K562 (cell line): ENCODE data around the gene MYO7A. TPM values are rescaled to one million over a fixed set of nuclear protein-coding genes. Genes with fewer than 3 reads are reported as not detected.

ENCODE experiments used
- ATAC-seq: fragments of 200-7000 bp; cut with Tn5 transposase; 3 replicates; pipeline ENCODE4 v1.9.1; 2020; ENCODE audit warnings: moderate library complexity
- BruUV-seq: library from RNA; stranded (reverse); fragments of 400-500 nt; replicated peaks from 2 replicates; lab custom pipeline; 2021; lab: Mats Ljungman, UMichigan
- CTCF ChIA-PET: fragments of 300-600 bp; formaldehyde crosslinking; extraction: SDS; loops from one replicate; lab custom pipeline; 2021; ENCODE audit warnings: low intra/inter-chr PET ratio; lab: Yijun Ruan, JAX
- POLR2A ChIA-PET: fragments of 300-600, 350-650 bp; sonication (Branson Sonifier 250); formaldehyde crosslinking; extraction: SDS; loops from one replicate; lab custom pipeline; 2021; ENCODE audit warnings: antibody characterized with exemption, inconsistent platforms; lab: Yijun Ruan, JAX
- DNase-seq, 4 experiments: peaks; one replicate each; pipeline versions ENCODE4 v3.0.0 to v3.0.0-alpha.2; 2011 to 2018; ENCODE audit warnings: low spot score in 3 of 4, mixed read lengths in 3 of 4; ENCODE audit errors: extremely low read depth in 1 of 4
- FAIRE-seq: peaks from 2 replicates; lab custom pipeline; 2011; peaks lifted over from hg19 to GRCh38; lab: Jason Lieb, UNC
- H2AFZ ChIP-seq: 2 replicates; pipeline ENCODE4 v1.6.0; 2011; ENCODE audit warnings: low read depth, low read length, control low read depth, inconsistent platforms
- H3K27ac ChIP-seq: fragments of 200-600 bp; 3 replicates; pipeline ENCODE4 v1.8.0; 2011; ENCODE audit warnings: low read depth, mild to moderate bottlenecking, control low read depth, inconsistent platforms, low read length, moderate library complexity, mixed read lengths; ENCODE audit errors: extremely low read depth
- H3K27me3 ChIP-seq, 2 experiments: fragments of 300-600 bp in 1 of 2; 2 replicates in 1 of 2; 3 replicates in 1 of 2; pipeline versions ENCODE4 v1.6.0 to v1.8.0; 2011; ENCODE audit warnings: inconsistent platforms in 2 of 2, low read length in 2 of 2, mild to moderate bottlenecking in 1 of 2, mixed read lengths in 1 of 2, moderate library complexity in 1 of 2; ENCODE audit not compliant: control insufficient read depth in 2 of 2, insufficient read depth in 2 of 2
- H3K36me3 ChIP-seq: fragments of 300-600 bp; 3 replicates; pipeline ENCODE4 v1.8.0; 2011; ENCODE audit warnings: mild to moderate bottlenecking, low read length, inconsistent platforms; ENCODE audit not compliant: control insufficient read depth, insufficient read depth
- H3K4me1 ChIP-seq, 2 experiments: fragments of 200-600 bp in 1 of 2; replicated peaks in 1 of 2; 2 replicates in 1 of 2; 3 replicates in 1 of 2; pipeline versions ENCODE4 v1.5.1 to v1.8.0; 2011; ENCODE audit warnings: inconsistent platforms in 2 of 2, low read length in 2 of 2, mild to moderate bottlenecking in 1 of 2, mixed read lengths in 1 of 2, moderate library complexity in 1 of 2; ENCODE audit not compliant: control insufficient read depth in 2 of 2, insufficient read depth in 2 of 2
- H3K4me2 ChIP-seq: 2 replicates; pipeline ENCODE4 v1.6.1; 2011; ENCODE audit warnings: low read length, control low read depth, inconsistent platforms, mixed read lengths; ENCODE audit not compliant: insufficient read depth
- H3K4me3 ChIP-seq: fragments of 200-600 bp; sonication (generic), shearing (Covaris generic); 2 replicates; pipeline ENCODE4 v1.5.1; 2016; ENCODE audit warnings: control low read depth, inconsistent platforms
- H3K79me2 ChIP-seq: fragments of 200-600 bp; 3 replicates; pipeline ENCODE4 v1.8.0; 2011; ENCODE audit warnings: low read length, inconsistent platforms; ENCODE audit not compliant: control insufficient read depth, insufficient read depth
- H3K9ac ChIP-seq, 2 experiments: 2 replicates each; pipeline versions ENCODE4 v1.6.0 to v1.6.1; 2011; ENCODE audit warnings: low read depth in 2 of 2, low read length in 2 of 2, control low read depth in 1 of 2, inconsistent platforms in 1 of 2, mild to moderate bottlenecking in 1 of 2, mixed read lengths in 1 of 2; ENCODE audit not compliant: insufficient read depth in 1 of 2
- H3K9me1 ChIP-seq: one replicate; pipeline ENCODE4 v1.6.0; 2011; ENCODE audit warnings: inconsistent platforms, mild to moderate bottlenecking, low read length, moderate library complexity; ENCODE audit not compliant: control insufficient read depth, insufficient read depth
- H3K9me3 ChIP-seq: replicated peaks from 2 replicates; pipeline ENCODE4 v1.5.1; 2011; ENCODE audit warnings: low read depth, low read length, inconsistent platforms; ENCODE audit not compliant: control insufficient read depth, insufficient read depth
- H4K20me1 ChIP-seq: replicated peaks from 2 replicates; pipeline ENCODE4 v1.6.1; 2011; ENCODE audit warnings: low read length, inconsistent platforms, mixed read lengths; ENCODE audit not compliant: control insufficient read depth, insufficient read depth
- ILK ChIP-seq: fragments of 450-650 bp; IDR thresholded peaks from 2 replicates; pipeline ENCODE4 v1.6.1; 2016; ENCODE audit warnings: missing genetic modification characterization, low read depth, mild to moderate bottlenecking, missing compliant biosample characterization, moderate library complexity, borderline replicate concordance
- NBN ChIP-seq: fragments of 450-650 bp; IDR thresholded peaks from 2 replicates; pipeline ENCODE4 v1.6.1; 2016; ENCODE audit warnings: low read depth, mild to moderate bottlenecking
- PHF21A ChIP-seq: fragments of 450-650 bp; IDR thresholded peaks from 2 replicates; pipeline ENCODE4 v1.6.1; 2017; ENCODE audit warnings: low read depth, borderline replicate concordance
- POLR2A ChIP-seq: fragments of 450-650 bp; conservative IDR thresholded peaks from 2 replicates; pipeline ENCODE4 v1.6.1; 2016
- XRCC4 ChIP-seq: IDR thresholded peaks from one replicate; pipeline ENCODE4 v1.6.1; 2011; ENCODE audit not compliant: insufficient read depth, insufficient read length; ENCODE audit errors: extremely low read depth
- ZKSCAN3 ChIP-seq: fragments of 250-450 bp; sonication (Bioruptor Pico); IDR thresholded peaks from 2 replicates; pipeline ENCODE4 v1.4.0; 2020
- ZNF561 ChIP-seq: fragments of 450-650 bp; formaldehyde crosslinking; conservative IDR thresholded peaks from 2 replicates; pipeline ENCODE4 v1.4.0; 2020; ENCODE audit warnings: mild to moderate bottlenecking, moderate library complexity
- WGBS: fragments of 100-300 bp; shearing (Covaris generic); methylation state at CpG from one replicate; pipeline ENCODE4 v1.1.6; 2016; ENCODE audit warnings: low coverage, mixed read lengths; ENCODE audit not compliant: insufficient coverage; ENCODE audit errors: missing lambda C conversion rate; 5-methylcytosine and 5-hydroxymethylcytosine counted together
- in situ Hi-C: fragments of 300-500 bp; cut with MboI; formaldehyde crosslinking; loops from 4 replicates; pipeline ENCODE4 v1.15.0; 2018; ENCODE audit warnings: inconsistent platforms, mixed read lengths
- intact Hi-C: fragments of 100-400 bp; cut with micrococcal nuclease; formaldehyde crosslinking; loops from 2 replicates; pipeline ENCODE4 v1.14.2; 2022
- polyA plus RNA-seq, 8 experiments: library from polyadenylated mRNA; depleted of rRNA in 4 of 8; stranded (reverse) in 5 of 8; unstranded in 3 of 8; fragments of >200 nt; fragmentation: Nextera tagmentation in 2 of 8; fragmentation: Illumina TruSeq in 1 of 8; extraction: Ambion mirVana in 2 of 8; extraction: Trizol in 1 of 8; gene quantifications; 2 replicates each; pipeline versions ENCODE4 v1.2.1 to v1.2.3, GENCODE V29; 2011 to 2014; ENCODE audit warnings: inconsistent platforms in 1 of 8, missing spikeins in 1 of 8
- total RNA-seq, 7 experiments: library from RNA; depleted of rRNA in 6 of 7; stranded (reverse); fragments of >200 nt in 6 of 7; fragmentation: Illumina TruSeq in 2 of 7; extraction: Trizol in 2 of 7; gene quantifications; 2 replicates each; pipeline versions ENCODE4 v1.2.1 to v1.2.3, GENCODE V29; 2011 to 2021; ENCODE audit warnings: low replicate concordance in 1 of 7
- TF ChIP-seq, protein P1 (sequence below), 2 experiments: fragments of 450-650 bp; formaldehyde crosslinking in 1 of 2; IDR thresholded peaks; 2 replicates each; pipeline versions ENCODE4 v1.4.0 to v1.6.1; 2014 to 2020; ENCODE audit warnings: mild to moderate bottlenecking in 2 of 2, borderline replicate concordance in 1 of 2, low read depth in 1 of 2

Gene MYO7A
- total and polyA plus RNA-seq, 9 of the 15 experiments (the other 6 are each of a cell fraction or from before 2014, with no cell fraction given): 0.01 to 0.11 (median 0.07) TPM; not detected in 1

GRCh38 chr11:77174559-77174958, 46.5 kb downstream of the MYO7A start:
- Histone ChIP-seq H3K27me3 (peaks cover 0 to 46% of the 10 kb centered on the region in 2 experiments; a peak in 2 of 5 replicates), H3K27ac (no peak overlapping the region), H2AFZ (no peak overlapping the region), H3K4me2 (no peak overlapping the region), H3K9me3 (no peaks in the 10 kb centered on the region), H3K4me3 (no peak overlapping the region), H3K9ac (no peak overlapping the region; a peak in 1 of 4 replicates), H4K20me1 (no peaks in the 10 kb centered on the region), H3K4me1 (peaks cover 6 to 17% of the 10 kb centered on the region in 2 experiments; a peak in 4 of 5 replicates), H3K9me1 (peaks cover 2% of the 10 kb centered on the region), H3K36me3 (no peaks in the 10 kb centered on the region), H3K79me2 (no peaks in the 10 kb centered on the region)
- WGBS: 30% methylated on average over 12 of the region's 16 CpGs
- FAIRE-seq: no peak
- intact Hi-C loops (no loop called here), in situ Hi-C loops (no loop called here)
- ChIA-PET POLR2A (interaction anchor here (0.5 to 1.1 kb wide), 4 partner anchors 12 to 488 kb away, joined by 3 to 4 read pairs (median 3); no protein-coding TSS in a partner anchor), CTCF (no interaction called here)
- TF ChIP-seq POLR2A (no peak), ILK (tag) (no peak), ZNF561 (CRISPR knock-in tag) (no peak), ZKSCAN3 (CRISPR knock-in tag) (no peak), NBN (no peak), XRCC4 (no peak), PHF21A (no peak)
- TF ChIP-seq, protein P1, sequence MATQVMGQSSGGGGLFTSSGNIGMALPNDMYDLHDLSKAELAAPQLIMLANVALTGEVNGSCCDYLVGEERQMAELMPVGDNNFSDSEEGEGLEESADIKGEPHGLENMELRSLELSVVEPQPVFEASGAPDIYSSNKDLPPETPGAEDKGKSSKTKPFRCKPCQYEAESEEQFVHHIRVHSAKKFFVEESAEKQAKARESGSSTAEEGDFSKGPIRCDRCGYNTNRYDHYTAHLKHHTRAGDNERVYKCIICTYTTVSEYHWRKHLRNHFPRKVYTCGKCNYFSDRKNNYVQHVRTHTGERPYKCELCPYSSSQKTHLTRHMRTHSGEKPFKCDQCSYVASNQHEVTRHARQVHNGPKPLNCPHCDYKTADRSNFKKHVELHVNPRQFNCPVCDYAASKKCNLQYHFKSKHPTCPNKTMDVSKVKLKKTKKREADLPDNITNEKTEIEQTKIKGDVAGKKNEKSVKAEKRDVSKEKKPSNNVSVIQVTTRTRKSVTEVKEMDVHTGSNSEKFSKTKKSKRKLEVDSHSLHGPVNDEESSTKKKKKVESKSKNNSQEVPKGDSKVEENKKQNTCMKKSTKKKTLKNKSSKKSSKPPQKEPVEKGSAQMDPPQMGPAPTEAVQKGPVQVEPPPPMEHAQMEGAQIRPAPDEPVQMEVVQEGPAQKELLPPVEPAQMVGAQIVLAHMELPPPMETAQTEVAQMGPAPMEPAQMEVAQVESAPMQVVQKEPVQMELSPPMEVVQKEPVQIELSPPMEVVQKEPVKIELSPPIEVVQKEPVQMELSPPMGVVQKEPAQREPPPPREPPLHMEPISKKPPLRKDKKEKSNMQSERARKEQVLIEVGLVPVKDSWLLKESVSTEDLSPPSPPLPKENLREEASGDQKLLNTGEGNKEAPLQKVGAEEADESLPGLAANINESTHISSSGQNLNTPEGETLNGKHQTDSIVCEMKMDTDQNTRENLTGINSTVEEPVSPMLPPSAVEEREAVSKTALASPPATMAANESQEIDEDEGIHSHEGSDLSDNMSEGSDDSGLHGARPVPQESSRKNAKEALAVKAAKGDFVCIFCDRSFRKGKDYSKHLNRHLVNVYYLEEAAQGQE (IDR thresholded peaks at IDR 0.05; ENCODE audit: borderline replicate concordance): no peak
- TF ChIP-seq, protein P1 (CRISPR knock-in tag; IDR thresholded peaks at IDR 0.05; ENCODE audit: low read depth): no peak
- BruUV-seq: no TSS peak
- DNase-seq: no peak
- ATAC-seq: no peak
